CD4-positive, alpha-beta T cell treated with Interleukin-1 beta for 1 hour (primary cell): ENCODE measurements around the gene SLC17A2.

Source experiments
- DNase-seq, 2 donors: peaks; one replicate each; pipeline ENCODE4 v3.0.0-alpha.2; 2020 to 2022

The SLC17A2 gene

DNA sequence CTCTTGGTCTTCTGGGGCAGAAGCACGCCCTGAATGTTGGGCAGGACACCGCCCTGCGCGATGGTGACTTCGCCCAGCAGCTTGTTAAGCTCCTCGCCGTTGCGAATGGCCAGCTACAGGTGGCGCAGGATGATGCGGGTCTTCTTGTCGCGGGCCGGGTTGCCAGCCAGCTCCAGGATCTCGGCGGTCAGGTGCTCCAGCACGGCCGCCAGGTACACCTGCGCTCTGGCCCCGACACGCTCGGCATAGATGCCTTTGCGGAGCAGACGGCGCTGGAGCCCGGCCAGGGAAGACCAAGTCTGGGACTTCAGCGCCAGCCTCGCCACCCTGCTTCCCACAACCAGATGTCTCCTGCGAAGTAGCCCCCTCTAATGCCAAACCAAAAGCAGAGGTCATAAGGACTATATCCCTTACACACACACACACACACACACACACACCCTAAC lies 48.4 kb downstream of the SLC17A2 start:
- peak; percentile 46 to 66 for DNase-seq

DNA sequence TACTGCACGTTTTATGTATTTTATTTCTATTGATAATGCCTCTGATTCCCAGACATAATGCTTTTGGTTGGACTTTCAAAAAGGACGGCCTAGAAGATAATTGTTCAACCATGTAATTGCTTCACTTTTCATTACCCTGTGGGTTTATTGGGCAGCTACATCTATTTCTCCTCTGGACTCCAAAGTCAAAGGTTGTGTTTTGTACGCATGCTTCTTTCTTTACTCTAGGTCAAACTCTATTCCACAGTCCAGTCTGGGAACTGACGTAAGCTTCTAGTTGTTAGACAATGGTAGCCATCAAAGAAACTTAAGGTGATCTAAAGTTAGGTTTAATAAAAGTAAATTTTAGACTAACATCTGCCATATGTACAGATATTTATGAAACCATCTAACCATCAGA lies 49.9 kb downstream of the SLC17A2 start:
- no peak for DNase-seq

DNA sequence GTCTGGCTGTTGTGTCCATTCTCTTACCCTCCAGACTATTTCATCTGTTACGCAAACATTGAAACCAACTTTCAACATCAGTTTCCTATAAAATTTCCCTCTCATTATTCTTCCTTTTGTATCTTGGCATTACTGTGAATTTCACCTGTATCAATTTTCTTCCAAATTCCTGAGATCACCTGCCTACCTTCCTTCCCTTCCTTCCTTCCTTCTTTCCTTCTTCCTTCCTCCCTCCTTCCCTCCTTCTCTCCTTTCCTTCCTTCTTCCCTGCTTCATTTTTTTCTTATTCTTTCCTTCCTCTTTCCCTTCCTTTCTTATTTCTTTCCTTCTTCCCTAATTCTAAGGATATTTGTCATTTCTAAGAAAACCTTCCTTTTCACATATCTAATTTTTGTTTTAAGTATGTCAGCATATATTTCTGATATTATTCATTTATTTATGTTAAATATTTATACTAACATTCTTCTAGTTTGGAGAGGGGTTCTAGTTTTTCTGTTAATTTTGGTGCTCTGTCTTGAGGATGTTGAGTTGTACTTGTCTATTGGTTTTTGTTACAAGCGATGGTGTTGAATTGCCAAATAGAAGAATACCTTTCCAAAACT lies 51.7 kb downstream of the SLC17A2 start:
- DNase-seq: no peak

DNA sequence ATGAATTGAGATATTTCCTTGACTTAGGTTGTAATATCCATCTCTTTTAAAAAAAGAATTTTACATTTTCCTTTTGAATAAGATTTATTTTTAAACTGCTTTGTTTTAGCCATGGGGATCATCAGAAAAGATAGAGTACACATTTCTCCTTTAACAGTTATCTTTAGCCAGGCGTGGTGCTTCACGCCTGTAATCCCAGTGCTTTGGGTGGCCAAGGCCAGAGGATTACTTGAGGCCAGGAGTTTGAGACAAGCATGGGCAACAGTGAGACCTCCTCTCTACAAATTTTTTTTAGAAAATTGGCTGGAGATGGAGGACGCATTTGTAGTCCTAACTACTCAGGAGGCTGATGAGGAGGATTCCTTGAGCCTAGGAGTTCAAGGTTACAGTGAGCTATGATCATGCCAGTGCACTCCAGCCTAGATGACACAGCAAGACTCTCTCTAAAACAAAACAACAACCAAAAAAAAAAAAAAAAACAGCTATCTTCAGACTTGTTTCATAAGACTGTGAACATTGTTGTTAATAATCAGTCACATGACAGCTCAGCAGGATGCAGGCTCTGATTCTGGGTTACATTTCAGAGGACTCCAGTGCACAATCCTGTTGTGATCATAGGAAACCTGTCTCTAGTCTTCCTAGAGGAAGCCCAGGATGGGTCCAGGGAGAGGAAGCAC lies 54.4 kb downstream of the SLC17A2 start:
- DNase-seq: no peak

DNA sequence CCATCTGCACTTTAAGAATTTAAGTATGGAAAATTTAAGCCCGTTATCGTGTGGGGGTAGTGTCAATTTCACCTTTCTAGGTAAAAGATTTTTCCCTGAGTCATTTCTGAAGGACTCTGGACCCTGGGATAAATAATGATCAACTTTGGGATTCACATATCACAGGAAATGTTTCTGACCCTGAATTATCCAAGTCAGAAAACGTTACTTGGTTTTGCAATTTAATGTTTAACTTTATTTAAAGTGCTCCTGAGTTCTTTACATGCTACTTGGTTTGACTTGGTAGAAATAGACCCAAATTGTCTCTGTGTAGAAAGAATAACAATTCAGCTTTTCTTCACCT lies 55.0 kb downstream of the SLC17A2 start:
- DNase-seq: no peak

DNA sequence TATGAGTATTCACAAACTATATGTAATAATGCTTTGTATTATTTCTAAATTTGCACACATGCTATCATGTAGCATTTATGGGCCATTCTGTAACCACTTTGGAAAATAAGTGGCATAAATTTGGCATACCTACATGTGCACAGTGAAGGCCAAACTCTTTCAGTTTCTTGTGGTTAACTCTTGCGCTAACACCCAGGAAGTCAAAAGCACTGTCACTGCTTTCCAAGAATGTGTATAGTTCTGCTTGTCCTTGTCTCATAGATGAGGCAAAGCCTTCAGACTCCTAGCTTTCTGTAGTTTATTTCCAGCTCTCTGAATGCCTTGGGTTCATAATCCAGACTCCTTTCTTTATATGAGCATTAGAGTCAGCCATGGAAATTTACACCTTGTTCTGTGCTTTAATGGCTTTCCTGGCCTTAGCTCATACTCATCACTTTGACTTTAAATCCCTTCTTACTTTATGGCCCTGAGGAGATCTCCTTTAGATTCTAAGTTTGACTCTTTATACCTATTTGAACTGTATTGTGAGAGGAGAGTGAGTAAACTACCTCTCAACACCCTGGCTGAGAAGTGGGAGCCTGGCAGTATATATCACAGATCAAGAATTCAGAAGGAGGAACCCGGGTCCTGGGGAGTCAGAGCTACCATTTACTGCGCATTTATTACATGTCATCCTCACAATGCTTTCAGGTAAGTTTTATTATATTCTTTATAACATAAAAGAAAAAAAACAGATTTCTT lies 55.5 kb downstream of the SLC17A2 start:
- peak in 1 of 2 donors; percentile 20 for DNase-seq

DNA sequence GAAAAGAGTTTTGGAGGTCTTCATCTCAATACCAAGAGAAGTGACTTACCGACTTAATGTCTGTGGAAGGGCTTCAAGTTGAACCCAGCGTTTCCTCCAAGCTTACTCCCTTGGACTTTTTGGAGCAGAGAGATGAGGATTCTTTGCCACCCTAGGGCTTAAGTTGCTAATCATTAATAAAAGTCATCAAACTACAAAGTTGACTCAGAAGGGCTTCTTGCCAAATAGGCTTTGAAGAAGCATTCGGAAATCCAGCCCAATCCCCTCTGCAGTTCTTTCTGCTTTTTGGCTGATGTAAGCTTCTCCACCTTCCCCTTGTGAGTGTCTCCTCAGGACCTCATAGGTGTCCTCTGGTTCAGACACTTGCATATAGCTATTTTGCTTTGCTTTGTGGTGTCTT lies 56.4 kb downstream of the SLC17A2 start, which contains the start of gene SLC17A3:
Gene SLC17A3 (minus strand): TSS at position 126 of the 400 bp plus-strand sequence. CDS start 5,856 bp downstream, outside the sequence.
- no peak for DNase-seq

DNA sequence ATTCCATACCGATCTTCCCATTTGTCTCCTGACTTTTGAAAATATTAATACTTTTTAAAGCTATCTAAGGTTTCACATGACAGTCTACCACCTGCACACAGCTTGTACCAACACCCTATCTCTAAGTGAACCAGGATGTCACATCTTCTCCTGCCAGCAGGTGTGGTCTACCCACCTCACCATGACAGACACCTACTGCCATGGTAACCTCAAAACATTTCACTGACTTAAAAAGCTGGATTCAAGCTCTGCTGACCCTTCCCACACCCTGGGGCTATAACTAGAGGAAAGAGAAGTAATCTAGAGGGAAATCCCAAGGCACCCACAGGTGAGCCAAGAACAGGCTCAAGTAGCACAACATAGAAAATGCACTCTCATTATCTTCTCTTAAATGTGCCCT lies 57.7 kb downstream of the SLC17A2 start:
- DNase-seq: peak; percentile 14 to 62

DNA sequence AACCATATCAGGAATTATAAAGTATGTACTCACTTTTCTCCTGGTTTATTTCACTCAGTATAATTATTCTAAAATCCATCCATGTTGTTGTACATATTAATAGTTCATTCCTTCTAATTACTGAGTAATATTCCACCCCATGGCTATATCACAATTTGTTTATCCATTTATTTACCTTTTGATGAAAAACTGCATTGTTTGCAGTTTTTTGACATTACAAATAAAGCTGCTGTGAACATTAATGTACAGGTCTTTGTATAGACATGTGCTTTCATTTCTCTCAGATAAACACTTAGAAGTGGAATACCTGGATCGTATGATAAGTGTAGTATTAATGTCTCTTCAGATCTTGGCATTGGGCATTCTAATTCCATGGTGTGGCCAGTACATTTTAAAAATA lies 60.7 kb downstream of the SLC17A2 start:
- DNase-seq: no peak

DNA sequence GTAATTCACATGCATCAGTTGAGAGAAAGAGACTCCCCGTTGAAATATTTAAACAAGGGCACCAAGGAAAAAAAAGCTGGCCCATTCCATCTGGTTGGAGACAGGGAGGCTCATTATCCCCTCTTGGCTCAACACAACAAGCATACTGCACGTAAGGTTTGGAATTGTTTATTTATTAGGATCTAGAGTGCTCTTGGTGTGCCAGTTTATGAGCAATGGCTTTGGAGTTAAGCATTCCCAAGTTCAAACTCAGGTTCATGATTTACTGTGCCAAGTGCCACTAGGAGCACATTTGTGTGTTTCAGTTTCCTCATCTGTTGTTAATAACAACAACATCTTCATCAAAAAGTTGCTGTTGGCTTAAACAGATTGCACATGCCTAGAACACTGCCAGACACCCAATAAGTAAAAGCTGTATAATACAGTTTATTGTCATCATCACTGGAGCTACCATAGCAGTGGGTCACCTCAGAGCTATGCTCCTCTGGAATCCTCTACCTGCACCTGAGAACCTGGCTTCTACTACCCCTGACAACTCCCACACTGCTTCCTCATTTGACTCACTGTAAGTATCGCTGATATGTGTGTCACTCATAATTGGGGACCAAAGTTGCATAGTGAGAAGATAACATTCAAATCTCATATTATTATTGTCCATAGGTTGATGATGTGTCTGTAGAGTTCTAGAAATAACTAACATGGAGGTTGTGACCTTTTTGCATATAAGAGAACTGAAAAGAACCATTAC lies 61.9 kb downstream of the SLC17A2 start:
- DNase-seq: no peak

DNA sequence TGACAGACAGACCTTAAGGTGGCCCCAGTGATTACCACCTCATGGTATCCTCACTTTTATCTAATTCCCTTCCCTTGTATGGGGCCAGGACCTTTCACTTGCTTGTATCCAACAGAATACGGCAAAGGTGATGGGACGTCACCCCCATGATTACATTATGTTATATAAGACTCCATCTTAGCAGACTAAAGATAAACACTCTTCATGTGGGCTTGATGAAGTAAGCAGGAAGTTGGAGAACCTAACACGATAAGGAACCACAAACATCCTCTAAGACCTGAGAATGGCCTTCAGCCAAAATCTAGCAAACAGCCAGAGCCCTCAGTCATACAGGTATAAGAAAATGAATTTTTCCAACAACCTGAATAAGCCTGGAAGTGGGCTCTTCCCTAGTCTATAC lies 64.5 kb downstream of the SLC17A2 start:
- peak; percentile 5 to 67 for DNase-seq

DNA sequence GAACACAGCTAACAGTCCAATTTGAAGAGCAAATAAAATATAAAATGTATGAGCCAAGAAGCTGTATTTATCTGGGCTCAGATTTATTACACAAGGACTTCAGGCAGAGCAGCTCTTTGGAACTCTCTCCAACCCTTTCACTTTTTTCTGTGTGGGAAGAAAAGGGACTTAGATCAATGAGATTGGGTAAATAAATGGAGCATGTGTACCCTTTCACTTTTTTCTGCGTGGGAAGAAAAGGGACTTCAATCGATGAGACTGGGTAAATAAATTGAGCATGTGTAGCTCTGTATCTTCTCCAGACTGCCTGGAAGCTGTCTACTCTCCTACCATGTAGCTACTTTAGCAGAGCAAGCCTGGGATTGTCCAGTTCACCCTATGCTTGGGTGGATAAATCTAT lies 67.1 kb downstream of the SLC17A2 start:
- DNase-seq: no peak
